ENCODE measurements around the gene MYO10. TPM values are rescaled to one million over a fixed set of nuclear protein-coding genes. Genes with fewer than 3 reads are reported as not detected.

MYO10 gene
- total RNA-seq, 2 experiments from 2014 or later = 0.04 TPM; not detected in 1

GRCh38 chr5:16612007-16612406 lies 324.1 kb downstream of the MYO10 start:
- POLR2A ChIA-PET = no interaction called here

More at GRCh38 chr5:16612007-16612406, 324.1 kb downstream of the MYO10 start:
- CTCF ChIA-PET = interaction anchor here (0.7 kb wide), 1 partner anchor 837 kb away, joined by 3 read pairs; no protein-coding TSS in a partner anchor
